ENCODE measurements around the gene UNC45B.

DNA sequence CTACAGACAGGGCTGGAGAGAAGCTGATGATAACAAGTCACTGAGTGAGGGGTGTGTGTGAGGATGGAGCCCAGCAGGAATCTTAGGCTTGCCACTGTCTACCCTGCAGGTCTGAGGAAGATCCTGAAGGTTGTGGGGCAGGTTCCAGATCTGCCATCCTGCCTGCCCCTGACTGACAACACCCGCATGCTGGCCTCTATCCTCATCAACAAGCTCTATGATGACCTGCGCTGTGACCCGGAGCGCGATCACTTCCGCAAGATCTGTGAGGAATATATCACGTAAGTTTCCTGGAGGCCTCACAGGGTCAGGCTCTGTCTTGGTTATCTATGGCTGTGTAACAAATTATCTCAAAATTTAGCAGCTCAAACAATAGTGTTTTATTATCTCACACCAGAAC is 16.3 kb downstream of the UNC45B start:
- TF ChIP-seq CTCF (IDR thresholded peaks at IDR 0.05) = no peak
- no peak for TF ChIP-seq POLR2A (IDR thresholded peaks at IDR 0.05)
